ENCODE data around the gene HSPA5. TPM values are rescaled to one million over a fixed set of nuclear protein-coding genes. Genes with fewer than 3 reads are reported as not detected.
"Not testable (repeated sequence)": the region's sequence is repeated elsewhere in the genome, so short reads cannot be mapped to it uniquely, and the experiment has no call there.

Gene HSPA5
- total RNA-seq, result 100 to 1,000 TPM; 340 to 479 TPM
- 100 to 1,000 TPM; 270 to 353 (median 324) TPM for polyA plus RNA-seq (ENCODE audit: insufficient read length in 6 of 6)
- long read RNA-seq, donor 1, transcript HSPA5-201 (8 exons, 3,908 nt), result major isoform, 156 of 345 reads
- long read RNA-seq, donor 1, partial matches to known transcripts, result 189 of 345 reads
- long read RNA-seq, donor 1, other reads (novel, unspliced or antisense), result 0 of 345 reads
- long read RNA-seq, donor 2, transcript HSPA5-201 (8 exons, 3,908 nt), result major isoform, 126 of 265 reads
- long read RNA-seq, donor 2, partial matches to known transcripts, result 139 of 265 reads
- long read RNA-seq, donor 2, other reads (novel, unspliced or antisense), result 0 of 265 reads
- long read RNA-seq, donor 3, transcript HSPA5-201 (8 exons, 3,908 nt), result major isoform, 134 of 193 reads
- long read RNA-seq, donor 3, partial matches to known transcripts, result 59 of 193 reads
- long read RNA-seq, donor 3, other reads (novel, unspliced or antisense), result 0 of 193 reads
- long read RNA-seq, donor 4, transcript HSPA5-201 (8 exons, 3,908 nt), result major isoform, 209 of 250 reads
- long read RNA-seq, donor 4, partial matches to known transcripts, result 28 of 250 reads
- long read RNA-seq, donor 4, other reads (novel, unspliced or antisense), result 13 of 250 reads
- long read RNA-seq, donor 5, transcript HSPA5-201 (8 exons, 3,908 nt), result major isoform, 127 of 225 reads
- long read RNA-seq, donor 5, partial matches to known transcripts, result 98 of 225 reads
- long read RNA-seq, donor 5, other reads (novel, unspliced or antisense), result 0 of 225 reads
- long read RNA-seq, donor 6, transcript HSPA5-201 (8 exons, 3,908 nt), result major isoform, 132 of 250 reads
- long read RNA-seq, donor 6, partial matches to known transcripts, result 118 of 250 reads
- long read RNA-seq, donor 6, other reads (novel, unspliced or antisense), result 0 of 250 reads
- long read RNA-seq, donor 7, transcript HSPA5-201 (8 exons, 3,908 nt), result major isoform, 101 of 134 reads
- long read RNA-seq, donor 7, partial matches to known transcripts, result 33 of 134 reads
- long read RNA-seq, donor 7, other reads (novel, unspliced or antisense), result 0 of 134 reads
- long read RNA-seq, donor 8, transcript HSPA5-201 (8 exons, 3,908 nt), result major isoform, 176 of 271 reads
- long read RNA-seq, donor 8, partial matches to known transcripts, result 95 of 271 reads
- long read RNA-seq, donor 8, other reads (novel, unspliced or antisense), result 0 of 271 reads
- long read RNA-seq, donor 9, partial matches to known transcripts, result 0 of 3 reads
- long read RNA-seq, donor 9, other reads (novel, unspliced or antisense), result 0 of 3 reads
- long read RNA-seq, donor 10, transcript HSPA5-201 (8 exons, 3,908 nt), result major isoform, 282 of 322 reads
- long read RNA-seq, donor 10, partial matches to known transcripts, result 35 of 322 reads
- long read RNA-seq, donor 10, other reads (novel, unspliced or antisense), result 5 of 322 reads
- long read RNA-seq, donor 11, transcript HSPA5-201 (8 exons, 3,908 nt), result major isoform, 91 of 204 reads
- long read RNA-seq, donor 11, partial matches to known transcripts, result 113 of 204 reads
- long read RNA-seq, donor 11, other reads (novel, unspliced or antisense), result 0 of 204 reads
- long read RNA-seq, donor 12, transcript HSPA5-201 (8 exons, 3,908 nt), result major isoform, 128 of 249 reads
- long read RNA-seq, donor 12, partial matches to known transcripts, result 110 of 249 reads
- long read RNA-seq, donor 12, other reads (novel, unspliced or antisense), result 11 of 249 reads

GRCh38 chr9:125241000-125241862 is at the start of gene HSPA5:
Gene HSPA5 (minus strand): TSS chr9:125241343. CDS start chr9:125241126, 217 bp downstream.
- intact Hi-C loops (cut with DNase I), result no loop called here
- H3K27ac ChIP-seq, result peak within 1 kb of the TSS; percentile 90 to 95
- H3K4me3 ChIP-seq, result peak within 1 kb of the TSS; percentile 80 to 99
- peak; percentile 98 to 99 (median 99) for DNase-seq
- peaks cover 37 to 58% of the 10 kb centered on the region in 2 donors for H3K4me1 ChIP-seq
- no peaks in the 10 kb centered on the region for H3K9me3 ChIP-seq
- peak; percentile 96 for ATAC-seq
- H3K27me3 ChIP-seq, result no peaks in the 10 kb centered on the region
- TF ChIP-seq CTCF (IDR thresholded peaks at IDR 0.05), result no peak
- peaks cover 6 to 39% of the 10 kb centered on the region in 2 donors for H3K36me3 ChIP-seq

GRCh38 chr9:125286935-125287433 is 45.8 kb upstream of the HSPA5 start:
- H3K4me1 ChIP-seq; H3K27ac ChIP-seq; DNase-seq; H3K9me3 ChIP-seq; ATAC-seq; H3K27me3 ChIP-seq; H3K4me3 ChIP-seq; H3K36me3 ChIP-seq; intact Hi-C loops (cut with DNase I): not testable (repeated sequence)

GRCh38 chr9:125284855-125285254 is 43.7 kb upstream of the HSPA5 start:
- no peak for DNase-seq
- Histone ChIP-seq H3K9me3 (no peaks in the 10 kb centered on the region), H3K4me1 (peaks cover 5% of the 10 kb centered on the region in 2 donors), H3K4me3 (no peak overlapping the region), H3K27me3 (no peaks in the 10 kb centered on the region), H3K36me3 (peaks cover 0 to 7% of the 10 kb centered on the region in 2 donors), H3K27ac (no peak overlapping the region)
- TF ChIP-seq CTCF (IDR thresholded peaks at IDR 0.05), result no peak
- ATAC-seq, result peak; percentile 22
- intact Hi-C loops (cut with DNase I), result no loop called here

- peaks cover 4 to 5% of the 10 kb centered on the region in 2 donors for H3K4me1 ChIP-seq
- intact Hi-C loops (cut with DNase I), result no loop called here
- no peaks in the 10 kb centered on the region for H3K9me3 ChIP-seq
- no peak overlapping the region for H3K27ac ChIP-seq
- ATAC-seq, result no peak
- TF ChIP-seq CTCF (IDR thresholded peaks at IDR 0.05), result no peak
- no peaks in the 10 kb centered on the region for H3K27me3 ChIP-seq
- H3K36me3 ChIP-seq, result peaks cover 0 to 6% of the 10 kb centered on the region in 2 donors
- DNase-seq, result no peak
- H3K4me3 ChIP-seq, result no peak overlapping the region
These were observed 39.8 kb upstream of the HSPA5 start for GRCh38 chr9:125280945-125281344.

All from left lung (tissue), 14 donors.